NCI-H2196 (cell line): ENCODE data around the gene BEST2.
"Not testable (repeated sequence)": the region's sequence is repeated elsewhere in the genome, so short reads cannot be mapped to it uniquely, and the experiment has no call there.

ENCODE experiments used
- DNase-seq: peaks from one replicate; lab custom pipeline; 2025; ENCODE audit not compliant: unreplicated experiment; lab: John Stamatoyannopoulos, UW

Gene BEST2

GRCh38 chr19:12751635-12752034 is at the start of gene BEST2:
TSS of gene BEST2 (plus strand) at chr19:12751791. CDS start at chr19:12752593, 802 bp downstream.
- no peak for DNase-seq

- peak; percentile 45 for DNase-seq
Observed at GRCh38 chr19:12703046-12703445, 48.5 kb upstream of the BEST2 start.

- DNase-seq: no peak
Observed at GRCh38 chr19:12705169-12705568, 46.4 kb upstream of the BEST2 start.

GRCh38 chr19:12705654-12706331 is 45.8 kb upstream of the BEST2 start:
- DNase-seq: no peak

GRCh38 chr19:12706332-12706718 is 45.3 kb upstream of the BEST2 start:
- no peak for DNase-seq

- DNase-seq: no peak
Observed at GRCh38 chr19:12708641-12709040, 43.0 kb upstream of the BEST2 start.

GRCh38 chr19:12711187-12711586 is 40.4 kb upstream of the BEST2 start:
- DNase-seq: no peak

- DNase-seq: not testable (repeated sequence)
Observed at GRCh38 chr19:12712077-12712476, 39.5 kb upstream of the BEST2 start.

- not testable (repeated sequence) for DNase-seq
Observed at GRCh38 chr19:12713304-12713703, 38.3 kb upstream of the BEST2 start.

- DNase-seq: no peak
Observed at GRCh38 chr19:12715102-12715501, 36.5 kb upstream of the BEST2 start.

- no peak for DNase-seq
Observed at GRCh38 chr19:12715929-12716328, 35.7 kb upstream of the BEST2 start.

GRCh38 chr19:12720296-12720695 is 31.3 kb upstream of the BEST2 start:
- DNase-seq: no peak

GRCh38 chr19:12720851-12721655 is 30.5 kb upstream of the BEST2 start:
- DNase-seq: no peak

GRCh38 chr19:12721656-12722565 is 29.7 kb upstream of the BEST2 start:
- peak; percentile 30 for DNase-seq

GRCh38 chr19:12722566-12723380 is 28.8 kb upstream of the BEST2 start:
- DNase-seq: peak; percentile 99

GRCh38 chr19:12723381-12723640 is 28.3 kb upstream of the BEST2 start:
- DNase-seq: no peak

- DNase-seq: peak; percentile 71
Observed at GRCh38 chr19:12723641-12724426, 27.8 kb upstream of the BEST2 start, which contains the start of gene TNPO2. TSS of gene TNPO2 (minus strand) at chr19:12723932. CDS start at chr19:12720977, 2,955 bp downstream.

GRCh38 chr19:12725612-12726011 is 26.0 kb upstream of the BEST2 start:
- DNase-seq: not testable (repeated sequence)

- DNase-seq: no peak
Observed at GRCh38 chr19:12726988-12727316, 24.6 kb upstream of the BEST2 start.
